Ectodermal cell (in vitro differentiated cells): ENCODE data around the gene CFI.
"Not testable (repeated sequence)": the region's sequence is repeated elsewhere in the genome, so short reads cannot be mapped to it uniquely, and the experiment has no call there.

Experiments
- H3K27ac ChIP-seq: 2 replicates; pipeline ENCODE4 v1.7.0; 2013; ENCODE audit warnings: mild to moderate bottlenecking, low read depth, low read length; ENCODE audit not compliant: insufficient read depth, poor library complexity, severe bottlenecking
- H3K27me3 ChIP-seq: 2 replicates; pipeline ENCODE4 v1.7.0; 2013; ENCODE audit warnings: mild to moderate bottlenecking, low read length; ENCODE audit not compliant: insufficient read depth, control insufficient read depth, poor library complexity, severe bottlenecking
- H3K36me3 ChIP-seq: one replicate; pipeline ENCODE4 v1.7.0; 2013; ENCODE audit warnings: low read length; ENCODE audit not compliant: control insufficient read depth, insufficient read depth
- H3K4me1 ChIP-seq: one replicate; pipeline ENCODE4 v1.7.0; 2013; ENCODE audit warnings: low read length; ENCODE audit not compliant: control insufficient read depth, insufficient read depth
- H3K4me3 ChIP-seq: 2 replicates; pipeline ENCODE4 v1.7.0; 2013; ENCODE audit warnings: low read depth, low read length, control low read depth; ENCODE audit not compliant: insufficient read depth
- H3K9me3 ChIP-seq: 2 replicates; pipeline ENCODE4 v1.7.0; 2013; ENCODE audit warnings: mild to moderate bottlenecking, low read length, moderate library complexity; ENCODE audit not compliant: control insufficient read depth
- WGBS, 2 experiments: methylation state at CpG; one replicate each; pipeline ENCODE4 v1.1.7; 2013; ENCODE audit warnings: missing lambda C conversion rate in 2 of 2; 5-methylcytosine and 5-hydroxymethylcytosine counted together

Gene CFI

DNA sequence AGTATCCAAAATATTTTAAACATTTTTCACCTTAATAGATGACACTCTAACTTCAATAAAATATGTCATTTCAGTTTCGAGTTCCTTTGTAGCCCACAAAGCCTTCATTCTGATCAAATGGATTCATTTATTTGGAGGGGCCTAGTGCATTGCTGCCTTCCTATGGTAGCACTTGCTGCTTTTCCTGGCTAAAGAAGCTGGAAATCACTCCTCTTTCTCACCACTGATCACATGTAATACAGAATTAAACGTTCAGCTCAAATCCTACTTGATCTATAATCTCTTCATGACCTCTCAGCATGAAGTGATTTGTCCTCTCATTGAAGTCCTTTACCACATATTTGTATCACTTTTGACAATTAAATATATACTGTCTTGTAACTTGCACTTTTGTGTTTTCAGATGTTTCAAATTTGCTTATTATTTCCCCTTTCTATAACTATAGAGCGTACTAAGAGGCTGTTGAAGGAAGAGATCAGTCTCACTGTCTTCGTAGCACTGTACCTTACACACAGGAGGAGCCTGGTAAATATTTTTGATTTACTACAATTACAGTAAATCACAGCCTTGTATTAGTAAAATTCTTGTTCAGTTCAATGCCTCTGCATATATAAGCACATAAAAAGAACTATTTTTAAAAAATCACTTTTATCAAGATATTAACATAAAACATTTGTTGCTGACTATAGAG is 555 bp downstream of the CFI start:
- no peaks in the 10 kb centered on the region for H3K36me3 ChIP-seq
- H3K4me1 ChIP-seq, result no peaks in the 10 kb centered on the region
- no peak overlapping the region for H3K4me3 ChIP-seq
- WGBS, 2 experiments, result 90 to 92% methylated on average over 4 of the region's 4 CpGs
- H3K9me3 ChIP-seq, result no peaks in the 10 kb centered on the region
- H3K27ac ChIP-seq, result no peak overlapping the region
- H3K27me3 ChIP-seq, result no peaks in the 10 kb centered on the region

DNA sequence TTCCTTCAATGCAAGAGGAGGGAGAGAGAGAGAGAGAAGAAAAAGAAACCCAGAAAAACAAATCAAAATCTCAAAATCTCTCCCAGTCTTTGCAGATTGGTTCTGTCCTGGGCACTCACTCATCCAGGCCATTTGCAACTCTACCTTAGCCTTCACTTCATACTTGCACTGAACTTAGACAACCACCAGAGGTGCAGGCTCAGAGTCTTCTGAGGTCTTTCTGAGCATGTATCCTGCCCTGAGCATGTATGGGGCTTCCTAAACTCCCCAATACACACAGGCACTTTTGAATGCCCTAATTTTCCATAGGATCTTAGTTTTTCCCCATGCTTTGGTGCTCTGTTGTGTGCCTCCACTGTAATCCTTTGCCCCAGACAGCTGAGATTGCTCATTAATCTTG is 2.9 kb downstream of the CFI start:
- no peaks in the 10 kb centered on the region for H3K4me1 ChIP-seq
- H3K9me3 ChIP-seq, result no peaks in the 10 kb centered on the region
- no peak overlapping the region for H3K4me3 ChIP-seq
- no peak overlapping the region for H3K27ac ChIP-seq
- no peaks in the 10 kb centered on the region for H3K27me3 ChIP-seq
- H3K36me3 ChIP-seq, result no peaks in the 10 kb centered on the region

DNA sequence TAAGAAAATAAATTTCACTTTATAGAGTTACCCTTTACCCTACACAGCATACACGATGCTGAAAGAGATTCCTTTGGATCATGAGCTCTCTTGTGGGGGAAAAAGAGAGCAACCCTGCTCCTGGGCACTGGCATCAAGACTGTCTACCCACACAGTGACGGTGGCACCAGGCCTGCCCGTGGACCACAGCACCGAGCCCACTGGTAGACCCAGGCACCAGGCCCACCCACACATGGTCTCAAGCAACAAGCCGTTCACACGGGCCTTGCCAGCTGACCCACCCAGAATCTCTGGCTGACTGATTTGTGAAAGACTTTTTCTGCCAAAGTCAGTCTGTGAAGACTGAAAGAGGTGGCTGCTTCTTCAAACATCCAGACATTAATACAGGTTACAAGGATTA is 6.7 kb downstream of the CFI start:
- Histone ChIP-seq H3K27ac (no peak overlapping the region), H3K4me1 (no peaks in the 10 kb centered on the region), H3K4me3 (no peak overlapping the region), H3K9me3 (no peaks in the 10 kb centered on the region), H3K27me3 (no peaks in the 10 kb centered on the region), H3K36me3 (no peaks in the 10 kb centered on the region)
- 94 to 95% methylated on average over 6 of the region's 6 CpGs for WGBS, 2 experiments

DNA sequence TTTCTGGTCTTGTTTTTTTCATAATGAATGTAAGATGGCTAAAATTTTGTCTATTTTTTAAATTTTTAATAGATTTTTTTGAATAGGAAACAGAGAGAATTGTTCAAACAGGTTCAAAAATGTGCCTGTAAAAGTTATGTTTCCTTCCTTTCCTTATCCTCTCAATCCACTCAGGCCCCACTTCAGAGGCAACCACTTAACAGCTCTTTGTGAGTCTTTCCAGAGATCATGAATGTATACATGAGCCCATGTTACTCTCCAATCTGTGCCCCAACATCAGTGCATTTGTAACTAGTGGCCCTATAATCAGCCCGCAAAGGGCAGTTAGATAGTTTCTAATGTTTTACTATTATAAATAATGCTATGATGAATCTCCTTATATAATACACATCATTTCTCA is 14.0 kb downstream of the CFI start:
- H3K4me3 ChIP-seq, result no peak overlapping the region
- no peaks in the 10 kb centered on the region for H3K27me3 ChIP-seq
- WGBS, 2 experiments, result no CpG with 5 or more reads among the region's 1 CpG
- H3K4me1 ChIP-seq, result no peaks in the 10 kb centered on the region
- H3K9me3 ChIP-seq, result no peaks in the 10 kb centered on the region
- H3K36me3 ChIP-seq, result no peaks in the 10 kb centered on the region
- no peak overlapping the region for H3K27ac ChIP-seq

DNA sequence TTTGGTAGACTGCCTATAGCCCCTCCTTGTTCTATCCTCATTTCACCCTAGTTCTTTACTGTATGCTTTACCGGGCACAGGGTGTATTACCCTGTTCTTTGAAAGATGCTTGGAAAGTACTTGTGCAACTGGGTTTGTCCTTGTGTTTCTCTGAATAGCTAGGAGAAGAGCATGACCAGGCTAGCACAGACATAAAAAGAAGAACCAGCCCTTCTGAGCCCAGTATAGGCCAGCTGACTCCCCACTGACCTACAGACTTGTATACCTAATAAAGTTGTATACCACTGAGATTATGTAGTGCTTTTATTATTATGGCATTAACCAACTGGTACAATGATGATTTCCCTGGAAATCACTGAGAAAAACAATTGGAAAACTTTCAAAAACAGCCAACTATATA is 15.0 kb downstream of the CFI start:
- Histone ChIP-seq H3K36me3 (no peaks in the 10 kb centered on the region), H3K4me1 (no peaks in the 10 kb centered on the region), H3K27ac (no peak overlapping the region), H3K4me3 (no peak overlapping the region), H3K27me3 (no peaks in the 10 kb centered on the region), H3K9me3 (no peaks in the 10 kb centered on the region)
- WGBS, 2 experiments, result 100% methylated on average over 1 of the region's 1 CpG

DNA sequence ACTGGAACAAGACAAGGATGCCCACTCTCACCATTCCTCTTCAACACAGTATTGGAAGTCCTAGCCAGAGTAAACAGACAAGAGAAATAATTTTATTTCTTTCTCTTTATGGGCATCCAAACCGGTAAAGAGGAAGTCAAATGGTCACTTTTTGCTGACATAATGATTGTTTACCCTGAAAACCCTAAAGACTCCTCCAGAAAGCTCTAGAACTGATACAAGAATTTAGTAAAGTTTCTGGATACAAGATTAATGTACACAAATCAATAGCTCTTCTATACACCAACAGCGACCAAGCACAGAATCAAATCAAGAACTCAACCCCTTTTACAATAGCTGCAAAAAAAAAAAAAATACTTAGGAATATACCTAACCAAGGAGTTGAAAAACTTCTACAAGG is 19.7 kb downstream of the CFI start:
- H3K27me3 ChIP-seq, H3K9me3 ChIP-seq, H3K4me3 ChIP-seq, H3K36me3 ChIP-seq, H3K4me1 ChIP-seq, H3K27ac ChIP-seq: not testable (repeated sequence)
- 80 to 95% methylated on average over 1 of the region's 2 CpGs for WGBS, 2 experiments

DNA sequence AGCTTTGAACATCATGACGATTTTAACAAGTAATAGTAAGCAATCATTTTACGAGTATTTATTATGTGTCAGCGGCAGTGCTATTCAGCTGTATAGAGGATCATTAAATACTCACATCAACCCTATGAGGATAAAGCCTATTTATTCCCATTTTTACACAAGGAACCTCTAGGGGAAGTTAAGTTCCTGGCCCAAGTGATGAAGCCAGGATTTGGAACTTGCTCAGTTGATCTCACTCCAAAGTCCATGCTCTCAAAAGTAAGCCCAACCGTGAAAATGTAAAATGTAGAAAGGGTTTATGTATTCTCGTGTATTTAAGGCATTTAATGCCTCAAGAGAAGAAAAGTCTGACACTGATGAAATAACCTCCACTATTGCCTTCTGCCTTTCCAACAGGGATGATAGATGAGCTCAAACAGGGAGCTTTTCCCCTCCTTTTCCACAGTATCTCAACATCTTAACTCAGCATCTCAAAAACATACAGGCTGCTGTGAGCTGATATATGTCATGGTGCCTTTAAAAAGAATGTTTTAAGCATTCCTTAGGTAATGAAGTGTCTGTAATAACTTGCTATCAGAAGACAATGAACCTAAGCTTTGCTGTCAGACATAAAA is 36.9 kb downstream of the CFI start:
- WGBS, 2 experiments, result 92 to 95% methylated on average over 5 of the region's 5 CpGs
- Histone ChIP-seq H3K9me3 (no peaks in the 10 kb centered on the region), H3K27ac (no peak overlapping the region), H3K4me3 (no peak overlapping the region), H3K27me3 (no peaks in the 10 kb centered on the region), H3K36me3 (no peaks in the 10 kb centered on the region), H3K4me1 (no peaks in the 10 kb centered on the region)

DNA sequence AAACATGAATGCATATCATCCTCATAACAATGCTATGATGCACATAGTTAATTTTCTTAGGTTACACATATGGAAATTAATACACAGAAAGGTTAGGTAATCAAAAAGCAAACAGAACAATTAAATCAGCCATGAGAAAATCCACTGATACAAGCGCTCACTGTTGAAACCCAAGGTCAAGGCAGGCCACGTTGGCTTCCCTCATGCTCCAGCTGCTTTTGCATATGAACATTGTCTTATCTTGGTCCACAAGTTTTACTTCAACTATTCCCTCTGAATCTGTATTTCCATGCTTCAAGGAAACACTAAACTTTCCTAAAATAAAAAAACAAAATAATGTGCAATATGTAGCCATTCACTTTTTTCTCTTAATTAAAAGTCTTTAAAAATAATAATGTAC is 37.4 kb downstream of the CFI start:
- H3K36me3 ChIP-seq, result no peaks in the 10 kb centered on the region
- 87 to 92% methylated on average over 2 of the region's 2 CpGs for WGBS, 2 experiments

DNA sequence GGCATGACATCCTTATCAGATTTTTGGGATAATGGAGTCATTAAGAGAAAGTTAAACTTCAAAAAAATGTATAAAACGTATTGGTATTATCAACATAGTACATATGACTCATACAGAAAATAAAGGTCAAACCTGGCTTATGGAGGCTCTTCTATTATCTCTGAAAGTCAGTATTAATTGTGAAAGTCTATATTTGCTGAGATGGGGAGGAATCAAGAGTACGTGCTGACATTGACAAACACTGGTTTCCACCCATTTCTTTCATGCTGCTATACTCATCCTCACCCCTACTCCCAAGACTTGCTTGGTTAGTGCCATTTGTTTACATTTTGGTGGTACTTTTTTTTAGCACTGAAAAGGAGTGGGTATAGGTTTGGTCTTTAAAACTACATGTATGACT is 41.1 kb downstream of the CFI start:
- Histone ChIP-seq H3K4me3 (no peak overlapping the region), H3K36me3 (no peaks in the 10 kb centered on the region), H3K4me1 (no peaks in the 10 kb centered on the region), H3K9me3 (no peaks in the 10 kb centered on the region), H3K27me3 (no peaks in the 10 kb centered on the region), H3K27ac (no peak overlapping the region)
- 100% methylated on average over 1 of the region's 2 CpGs; no CpG with 5 or more reads in 1 of the 2 experiments for WGBS, 2 experiments

More for the DNA sequence above, 37.4 kb downstream of the CFI start:
- Histone ChIP-seq H3K4me3 (no peak overlapping the region), H3K9me3 (no peaks in the 10 kb centered on the region), H3K4me1 (no peaks in the 10 kb centered on the region), H3K27ac (no peak overlapping the region), H3K27me3 (no peaks in the 10 kb centered on the region)

DNA sequence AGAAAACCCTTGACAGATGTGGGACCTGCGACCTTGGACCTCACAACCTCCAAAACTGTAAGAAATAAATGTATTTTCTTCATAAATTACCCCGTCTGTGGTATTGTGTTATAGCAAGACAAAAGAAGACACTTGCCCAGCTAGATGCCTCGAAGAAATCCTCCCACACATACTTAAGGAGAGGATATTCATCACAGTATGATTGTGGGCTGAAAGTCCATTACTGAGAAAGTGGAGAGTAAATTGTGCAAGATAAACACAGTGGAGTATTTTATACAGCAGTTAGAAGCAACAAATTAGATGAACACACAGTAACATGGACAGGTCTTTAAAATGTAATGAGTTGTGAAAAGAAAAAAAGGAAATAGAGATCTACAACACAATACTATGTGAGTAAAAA is 46.1 kb downstream of the CFI start:
- no peaks in the 10 kb centered on the region for H3K36me3 ChIP-seq
- WGBS, 2 experiments, result 95% methylated on average over 3 of the region's 3 CpGs; no CpG with 5 or more reads in 1 of the 2 experiments

More for the DNA sequence above, 46.1 kb downstream of the CFI start:
- H3K4me3 ChIP-seq, result no peak overlapping the region
- H3K4me1 ChIP-seq, result no peaks in the 10 kb centered on the region
- H3K9me3 ChIP-seq, result no peaks in the 10 kb centered on the region
- H3K27ac ChIP-seq, result no peak overlapping the region
- no peaks in the 10 kb centered on the region for H3K27me3 ChIP-seq
